HG02840 (cell line): Measurements from ENCODE around the gene CEP295NL.
"Not testable (repeated sequence)": the region's sequence is repeated elsewhere in the genome, so short reads cannot be mapped to it uniquely, and the experiment has no call there.

Source experiments
- ATAC-seq: cut with Tn5 transposase; IDR thresholded peaks from one replicate; pipeline ENCODE4 v1.9.1; 2021; ENCODE audit warnings: mild to moderate bottlenecking, moderate library complexity, moderate number of reproducible peaks; ENCODE audit not compliant: unreplicated experiment, low FRiP score

CEP295NL gene, protein sequence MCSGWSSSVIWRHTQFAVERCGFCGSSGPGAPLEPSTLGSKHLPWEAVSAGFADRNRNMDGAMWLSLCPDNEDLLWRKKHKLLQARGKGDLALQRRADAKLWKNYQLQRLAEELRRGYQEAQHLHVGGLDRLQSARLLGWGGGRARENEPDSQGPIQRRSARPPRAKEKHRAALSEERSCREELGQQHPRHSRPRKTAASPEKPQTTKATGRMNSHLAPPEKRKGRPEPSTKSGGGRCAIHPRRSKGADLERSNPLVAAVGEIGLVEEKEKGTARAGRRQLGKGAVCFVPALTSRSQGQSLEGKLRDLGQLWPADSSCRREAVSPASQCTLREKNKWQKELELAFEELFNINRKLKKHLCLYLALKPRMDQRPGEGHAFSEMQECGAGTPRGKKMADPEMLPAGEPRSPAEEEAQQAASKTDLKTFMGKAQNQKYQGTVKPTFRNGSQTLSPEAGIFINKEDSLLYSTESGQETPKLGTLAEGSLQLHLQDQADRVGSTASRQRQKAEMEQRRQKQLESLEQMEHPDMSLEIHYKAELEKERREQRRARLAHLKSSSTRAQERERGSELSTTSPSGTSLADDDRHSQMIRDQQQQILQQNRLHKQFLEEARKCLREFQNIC

GRCh38 chr17:78903101-78903779 is at the start of gene CEP295NL:
TSS of gene CEP295NL (minus strand) at chr17:78903201. CDS start at chr17:78901828, 1,373 bp downstream.
- ATAC-seq = no peak

GRCh38 chr17:78952706-78953105 is 49.7 kb upstream of the CEP295NL start:
- ATAC-seq = no peak

DNA sequence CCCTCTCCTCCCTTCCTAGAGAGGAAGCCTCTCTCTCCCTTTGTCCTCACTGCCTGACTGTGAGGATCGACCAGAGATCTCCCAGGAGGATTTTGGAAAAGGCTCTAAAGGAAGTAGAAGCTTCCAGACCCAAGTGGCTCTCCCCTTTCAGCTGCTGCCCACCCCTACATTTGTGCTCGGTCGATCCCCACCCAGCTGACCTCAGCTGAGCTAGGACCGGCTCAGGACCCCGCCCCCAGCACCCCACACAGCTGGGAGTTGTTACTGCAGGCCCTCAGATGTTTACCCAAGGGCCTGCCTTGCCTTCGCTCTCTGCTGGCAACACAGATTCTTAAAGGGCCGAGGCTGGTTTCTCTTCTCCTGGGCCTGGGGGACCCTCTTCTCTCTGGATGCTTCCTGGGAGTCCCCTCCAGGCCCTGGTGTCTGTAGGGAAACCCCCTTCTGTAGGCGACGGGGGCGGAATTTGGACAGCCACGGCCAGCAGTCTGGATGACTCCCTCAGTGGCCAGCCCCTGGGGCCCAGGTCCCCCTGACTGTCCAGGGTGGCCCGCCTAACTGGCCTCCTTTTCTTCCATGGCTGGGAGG is 49.1 kb upstream of the CEP295NL start:
- ATAC-seq = no peak

- no peak for ATAC-seq
These were observed 47.9 kb upstream of the CEP295NL start for GRCh38 chr17:78950870-78951269.

DNA sequence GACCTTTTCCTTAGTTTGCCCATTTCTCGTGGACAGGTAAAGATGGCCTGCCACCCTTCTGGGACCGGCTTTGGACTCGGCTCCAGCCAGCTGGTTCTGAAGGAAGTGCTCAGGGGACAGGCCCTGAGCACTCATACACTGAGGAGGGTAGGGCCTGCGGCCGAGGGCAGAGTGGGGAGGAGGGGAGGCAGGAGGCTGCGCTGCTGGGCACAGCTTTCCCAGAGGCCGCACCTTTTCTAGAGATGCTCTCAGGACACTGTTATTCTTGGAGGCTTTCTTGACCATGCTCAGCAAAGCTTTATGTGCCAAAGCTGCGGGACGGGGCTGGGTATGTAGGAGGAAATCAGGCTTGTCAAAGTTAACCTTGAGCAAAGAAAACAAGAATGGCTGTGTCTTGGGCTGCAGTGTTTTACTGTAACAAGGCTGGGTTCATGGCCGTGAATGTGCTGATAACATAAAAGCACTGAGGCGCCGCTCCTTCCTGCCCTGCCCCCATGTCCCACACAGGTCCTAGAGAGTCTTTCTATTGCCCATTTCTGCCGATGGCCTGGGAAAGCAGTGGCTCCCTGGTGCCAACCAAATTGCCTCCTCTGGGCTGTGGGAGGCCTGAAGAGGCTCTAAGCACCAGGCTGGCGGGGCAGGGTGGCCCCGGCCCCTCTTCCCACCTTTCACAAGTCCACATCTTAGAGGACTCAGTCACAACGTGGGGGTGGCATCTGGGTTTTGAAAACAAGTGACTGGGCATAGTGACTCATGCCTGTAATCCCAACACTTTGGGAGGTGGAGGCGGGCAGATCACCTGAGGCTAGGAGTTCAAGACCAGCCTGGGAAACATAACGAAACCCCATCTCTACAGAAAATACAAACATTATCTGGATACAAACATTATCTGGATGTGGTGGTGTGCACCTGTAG is 44.5 kb upstream of the CEP295NL start:
- no peak for ATAC-seq

GRCh38 chr17:78946631-78947030 is 43.6 kb upstream of the CEP295NL start:
- no peak for ATAC-seq

DNA sequence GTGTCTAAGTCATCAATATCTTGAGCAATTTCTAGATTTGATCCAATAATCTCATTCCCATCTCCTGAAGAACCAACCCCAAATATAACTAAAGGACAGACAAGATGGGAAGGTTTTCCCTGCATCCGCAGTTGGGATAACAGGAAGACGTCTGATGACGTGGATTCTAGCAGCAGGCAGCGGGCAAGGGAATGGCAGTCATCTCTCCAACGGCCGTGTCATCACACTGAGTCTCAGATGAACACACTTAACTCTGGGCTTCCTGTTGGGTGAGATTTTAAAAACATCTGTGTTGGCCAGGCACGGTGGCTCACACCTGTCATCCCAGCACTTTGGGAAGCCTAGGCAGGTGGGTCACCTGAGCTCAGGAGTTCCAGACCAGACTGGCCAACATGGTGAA is 43.1 kb upstream of the CEP295NL start:
- ATAC-seq = no peak

DNA sequence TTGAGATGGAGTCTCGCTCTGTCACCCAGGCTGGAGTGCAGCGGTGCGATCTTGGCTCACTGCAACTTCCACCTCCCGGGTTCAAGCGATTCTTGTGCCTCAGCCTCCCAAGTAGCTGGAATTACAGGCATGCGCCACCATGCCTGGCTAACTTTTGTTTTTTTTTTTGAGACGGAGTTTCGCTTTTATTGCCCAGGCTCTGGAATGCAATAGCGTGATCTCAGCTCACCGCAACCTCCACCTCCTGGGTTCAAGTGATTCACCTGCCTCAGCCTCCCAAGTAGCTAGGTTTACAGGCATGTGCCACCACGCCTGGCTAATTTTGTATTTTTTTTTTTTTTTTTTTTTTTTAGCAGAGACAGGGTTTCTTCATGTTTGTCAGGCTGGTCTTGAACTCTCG is 42.5 kb upstream of the CEP295NL start:
- not testable (repeated sequence) for ATAC-seq

DNA sequence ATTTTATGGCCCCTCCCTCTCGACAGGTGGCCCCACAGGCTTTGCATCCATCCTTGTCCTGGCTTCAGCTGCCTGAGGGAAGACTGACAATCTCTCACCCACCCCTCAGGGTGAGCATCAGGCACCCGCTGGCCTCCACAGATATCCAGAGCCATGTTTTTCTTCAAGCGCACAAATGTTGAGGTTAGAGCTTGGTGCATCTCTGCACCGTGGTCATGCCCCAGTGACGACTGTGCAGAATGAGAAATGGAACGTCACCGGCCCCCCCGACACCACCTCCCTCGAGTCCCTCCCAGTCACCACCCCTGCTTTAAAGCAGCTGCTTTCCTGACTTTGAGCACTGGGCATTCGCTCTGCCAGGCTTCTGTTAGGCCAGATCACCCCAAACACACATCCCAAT is 42.0 kb upstream of the CEP295NL start:
- ATAC-seq = no peak

DNA sequence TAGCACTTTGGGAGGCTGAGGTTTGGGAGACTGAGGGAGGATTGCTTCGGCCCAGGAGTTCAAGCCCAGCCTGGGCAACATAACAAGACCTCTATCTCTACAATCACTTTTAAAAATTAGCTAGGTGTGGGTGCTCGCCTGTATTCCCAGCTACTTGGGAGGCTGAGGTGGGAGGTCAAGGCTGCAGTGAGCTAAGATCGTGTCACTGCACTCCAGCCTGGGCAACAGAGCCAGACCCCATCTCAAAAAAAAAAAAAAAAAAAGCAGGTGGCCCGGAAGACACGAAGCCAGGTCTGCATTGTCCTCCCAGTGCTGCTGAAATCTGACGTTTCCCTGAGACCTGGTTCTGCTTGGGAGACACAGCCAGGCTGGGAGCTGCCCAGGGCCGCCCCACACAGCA is 41.0 kb upstream of the CEP295NL start:
- no peak for ATAC-seq

GRCh38 chr17:78940708-78941107 is 37.7 kb upstream of the CEP295NL start:
- ATAC-seq = no peak

DNA sequence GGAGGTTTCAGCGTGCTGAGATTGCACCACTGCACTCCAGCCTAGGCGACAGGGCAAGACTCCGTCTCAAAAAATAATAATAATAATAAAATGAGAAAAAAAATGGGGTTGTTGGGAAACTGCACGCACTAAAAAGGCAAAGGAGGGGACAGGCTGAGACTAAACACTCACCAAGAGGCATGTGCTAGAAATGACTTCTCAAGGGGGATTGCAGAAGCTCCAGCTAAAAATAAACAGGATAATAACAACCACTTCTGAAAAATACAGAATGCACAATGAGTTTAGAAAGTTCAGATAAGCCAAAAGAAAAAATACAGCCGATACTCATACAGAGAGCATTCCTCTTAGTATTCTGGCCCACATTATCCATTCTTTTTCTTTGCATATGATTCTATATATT is 37.3 kb upstream of the CEP295NL start:
- ATAC-seq = no peak

- ATAC-seq = no peak
These were observed 36.6 kb upstream of the CEP295NL start for GRCh38 chr17:78939615-78940014.

DNA sequence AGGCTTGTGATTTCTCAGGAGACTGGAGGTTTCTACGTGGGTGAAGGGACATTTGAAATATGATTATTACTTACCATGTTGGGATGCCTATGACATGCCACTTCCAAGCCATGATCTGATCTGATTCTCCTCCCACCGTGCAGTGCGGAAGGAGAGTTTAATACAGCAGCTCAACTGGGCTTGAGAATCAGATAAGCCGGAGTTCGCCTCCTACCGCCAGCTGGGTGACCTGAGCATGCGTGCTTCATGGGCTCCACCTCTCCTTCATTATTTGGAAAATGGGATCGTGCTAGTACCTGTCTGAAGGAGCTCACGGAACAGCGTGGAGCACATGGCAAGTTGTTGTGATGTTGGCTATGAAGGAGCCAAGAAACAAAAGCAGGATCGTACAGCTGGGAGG is 34.6 kb upstream of the CEP295NL start:
- ATAC-seq = no peak

GRCh38 chr17:78935419-78936323 is 32.7 kb upstream of the CEP295NL start:
- no peak for ATAC-seq

GRCh38 chr17:78934681-78935418 is 31.8 kb upstream of the CEP295NL start:
- ATAC-seq = no peak

- no peak for ATAC-seq
These were observed 31.1 kb upstream of the CEP295NL start for GRCh38 chr17:78933959-78934568.
